HepG2 (cell line): Measurements from ENCODE around the gene VSIG10L. TPM values are rescaled to one million over a fixed set of nuclear protein-coding genes. Genes with fewer than 3 reads are reported as not detected.

ENCODE experiments used
- ATAC-seq: fragments of 200-7000 bp; cut with Tn5 transposase; 3 replicates; pipeline ENCODE4 v1.9.1; 2020; ENCODE audit warnings: mild to moderate bottlenecking, moderate library complexity
- BruUV-seq: library from RNA; stranded (reverse); fragments of 400-500 nt; replicated peaks from 2 replicates; lab custom pipeline; 2021; lab: Mats Ljungman, UMichigan
- CTCF ChIA-PET: fragments of 300-600 bp; formaldehyde crosslinking; extraction: SDS; loops from one replicate; lab custom pipeline; 2021; ENCODE audit warnings: low total read pairs, inconsistent platforms, low intra/inter-chr PET ratio; lab: Yijun Ruan, JAX
- POLR2A ChIA-PET: fragments of 350-600 bp; sonication (Branson Sonifier 250); formaldehyde crosslinking; loops from one replicate; lab custom pipeline; 2020; ENCODE audit warnings: antibody characterized with exemption, inconsistent platforms; lab: Yijun Ruan, JAX
- DNase-seq: peaks from one replicate; pipeline ENCODE4 v3.0.0-alpha.2; 2015; ENCODE audit warnings: low spot score
- FAIRE-seq: peaks from 3 replicates; lab custom pipeline; 2011; peaks lifted over from hg19 to GRCh38; lab: Jason Lieb, UNC
- H2AFZ ChIP-seq: one replicate; pipeline ENCODE4 v1.6.1; 2011; ENCODE audit warnings: low read length, inconsistent platforms
- H3K27ac ChIP-seq: fragments of 300-600 bp; 3 replicates; pipeline ENCODE4 v1.8.0; 2011; ENCODE audit warnings: mixed run types, mild to moderate bottlenecking, mixed read lengths, low read length, inconsistent platforms; ENCODE audit not compliant: insufficient read depth; ENCODE audit errors: extremely low read length
- H3K27me3 ChIP-seq, 2 experiments: fragments of 200-600 bp in 1 of 2; 2 replicates in 1 of 2; 3 replicates in 1 of 2; pipeline versions ENCODE4 v1.6.0 to v1.8.0; 2011; ENCODE audit warnings: low read length in 2 of 2, mild to moderate bottlenecking in 2 of 2, moderate library complexity in 2 of 2, inconsistent platforms in 1 of 2; ENCODE audit not compliant: insufficient read depth in 2 of 2, control insufficient read depth in 1 of 2
- H3K36me3 ChIP-seq, 2 experiments: fragments of 200-600 bp in 1 of 2; replicated peaks in 1 of 2; 2 replicates in 1 of 2; 3 replicates in 1 of 2; pipeline versions ENCODE4 v1.5.1 to v1.8.0; 2011; ENCODE audit warnings: low read length in 2 of 2, inconsistent platforms in 1 of 2; ENCODE audit not compliant: insufficient read depth in 2 of 2, control insufficient read depth in 1 of 2
- H3K4me1 ChIP-seq: 2 replicates; pipeline ENCODE4 v1.5.1; 2012; ENCODE audit warnings: low read length, inconsistent platforms; ENCODE audit not compliant: insufficient read depth
- H3K4me2 ChIP-seq: 2 replicates; pipeline ENCODE4 v1.6.0; 2011; ENCODE audit warnings: low read depth, low read length, inconsistent platforms
- H3K4me3 ChIP-seq, 3 experiments: fragments of 200-600 bp in 1 of 3; sonication (generic), shearing (Covaris generic) in 1 of 3; replicated peaks in 1 of 3; 2 replicates each; pipeline ENCODE4 v1.5.1; 2011 to 2016; ENCODE audit warnings: low read length in 3 of 3, inconsistent platforms in 2 of 3, low read depth in 2 of 3, mild to moderate bottlenecking in 2 of 3, control low read depth in 1 of 3, mixed read lengths in 1 of 3; ENCODE audit not compliant: insufficient read depth in 1 of 3
- H3K79me2 ChIP-seq: one replicate; pipeline ENCODE4 v1.6.1; 2011; ENCODE audit warnings: low read length, inconsistent platforms; ENCODE audit not compliant: insufficient read depth
- H3K9ac ChIP-seq: 2 replicates; pipeline ENCODE4 v1.6.0; 2011; ENCODE audit warnings: mild to moderate bottlenecking, low read depth, low read length, inconsistent platforms; ENCODE audit not compliant: insufficient read depth
- H3K9me3 ChIP-seq: 2 replicates; pipeline ENCODE4 v1.5.1; 2012; ENCODE audit warnings: mild to moderate bottlenecking, low read length
- H4K20me1 ChIP-seq: 2 replicates; pipeline ENCODE4 v1.6.0; 2011; ENCODE audit warnings: inconsistent platforms, mild to moderate bottlenecking, low read length, moderate library complexity; ENCODE audit not compliant: insufficient read depth
- EED ChIP-seq: sonication (generic); formaldehyde crosslinking; IDR thresholded peaks from 2 replicates; pipeline ENCODE4 v1.5.0; 2020; ENCODE audit warnings: mild to moderate bottlenecking, missing genetic modification reagents
- KLF16 ChIP-seq, 2 experiments: sonication (generic) in 1 of 2; formaldehyde crosslinking in 1 of 2; IDR thresholded peaks; 2 replicates each; pipeline versions ENCODE4 v1.6.1 to v1.8.0; 2016 to 2023; ENCODE audit warnings: missing genetic modification reagents in 2 of 2, missing compliant biosample characterization in 1 of 2
- LCORL ChIP-seq, 2 experiments: fragments of 450-650 bp in 1 of 2; sonication (generic) in 1 of 2; formaldehyde crosslinking in 1 of 2; IDR thresholded peaks; 2 replicates each; pipeline versions ENCODE4 v1.5.0 to v1.6.1; 2017 to 2020; ENCODE audit warnings: antibody characterized with exemption in 1 of 2, missing genetic modification reagents in 1 of 2
- NFIB ChIP-seq: sonication (generic); formaldehyde crosslinking; IDR thresholded peaks from 2 replicates; pipeline ENCODE4 v1.9.0; 2021; ENCODE audit warnings: missing genetic modification reagents, mild to moderate bottlenecking, borderline replicate concordance
- PAF1 ChIP-seq: IDR thresholded peaks from 2 replicates; pipeline ENCODE4 v1.6.1; 2016; ENCODE audit warnings: missing genetic modification reagents, missing compliant biosample characterization
- POLR2G ChIP-seq: fragments of 200-400 bp; formaldehyde crosslinking; IDR thresholded peaks from 2 replicates; pipeline ENCODE4 v1.6.1; 2018; ENCODE audit warnings: mild to moderate bottlenecking, low read depth, low read length, moderate library complexity
- PRPF4 ChIP-seq: fragments of 200-400 bp; formaldehyde crosslinking; IDR thresholded peaks from 2 replicates; pipeline ENCODE4 v1.6.1; 2016; ENCODE audit warnings: low read length, low read depth; ENCODE audit not compliant: poor library complexity, severe bottlenecking
- SALL2 ChIP-seq: sonication (generic); formaldehyde crosslinking; IDR thresholded peaks from 2 replicates; pipeline ENCODE4 v1.8.1; 2023; ENCODE audit warnings: mild to moderate bottlenecking, missing genetic modification reagents, inconsistent platforms
- SKI ChIP-seq: fragments of 450-650 bp; IDR thresholded peaks from one replicate; pipeline ENCODE4 v1.6.1; 2018; ENCODE audit warnings: mild to moderate bottlenecking; ENCODE audit not compliant: partially characterized antibody
- SOX13 ChIP-seq, 3 experiments: fragments of 450-650 bp in 1 of 3; sonication (generic) in 1 of 3; formaldehyde crosslinking in 1 of 3; IDR thresholded peaks in 2 of 3; conservative IDR thresholded peaks in 1 of 3; 2 replicates each; pipeline versions ENCODE4 v1.5.0 to v1.6.1; 2016 to 2020; ENCODE audit warnings: antibody characterized with exemption in 1 of 3, mild to moderate bottlenecking in 1 of 3, missing compliant biosample characterization in 1 of 3, missing genetic modification reagents in 1 of 3, moderate library complexity in 1 of 3
- ZNF326 ChIP-seq: sonication (generic); formaldehyde crosslinking; IDR thresholded peaks from 2 replicates; pipeline ENCODE4 v1.4.0; 2020; ENCODE audit warnings: missing genetic modification reagents, borderline replicate concordance
- ZNF33B ChIP-seq: sonication (generic); formaldehyde crosslinking; IDR thresholded peaks from 2 replicates; pipeline ENCODE4 v1.5.1; 2020; ENCODE audit warnings: mild to moderate bottlenecking, missing genetic modification reagents
- ZNF354B ChIP-seq: sonication (generic); formaldehyde crosslinking; IDR thresholded peaks from 2 replicates; pipeline ENCODE4 v1.8.0; 2022; ENCODE audit warnings: mild to moderate bottlenecking, missing genetic modification reagents
- ZNF543 ChIP-seq: sonication (generic); formaldehyde crosslinking; IDR thresholded peaks from 2 replicates; pipeline ENCODE4 v1.4.0; 2020; ENCODE audit warnings: mild to moderate bottlenecking, missing genetic modification reagents
- ZNF777 ChIP-seq: sonication (generic); formaldehyde crosslinking; IDR thresholded peaks from 2 replicates; pipeline ENCODE4 v1.4.0; 2020; ENCODE audit warnings: missing genetic modification reagents
- WGBS: methylation state at CpG from one replicate; pipeline ENCODE4 v1.1.6; 2017; ENCODE audit warnings: low lambda C conversion rate; 5-methylcytosine and 5-hydroxymethylcytosine counted together
- in situ Hi-C: cut with HindIII; loops from 2 replicates; pipeline ENCODE4 v1.10.0; 2017; ENCODE audit warnings: low pct_unique_long_range_greater_than_20kb; ENCODE audit not compliant: extremely low pct_ligation_motif_present
- intact Hi-C: fragments of 100-400 bp; cut with micrococcal nuclease; formaldehyde crosslinking; loops from one replicate; pipeline ENCODE4 v1.10.0; 2022; ENCODE audit not compliant: unreplicated experiment
- polyA plus RNA-seq, 8 experiments: library from polyadenylated mRNA; depleted of rRNA in 3 of 8; stranded (reverse) in 7 of 8; unstranded in 1 of 8; fragments of >200 nt; fragmentation: Illumina TruSeq in 4 of 8; extraction: Trizol in 4 of 8; gene quantifications; 2 replicates each; pipeline versions ENCODE4 v1.2.1 to v1.2.3, GENCODE V29; 2011 to 2016; ENCODE audit warnings: low read depth in 4 of 8, missing spikeins in 1 of 8, mixed read lengths in 1 of 8; ENCODE audit not compliant: insufficient read depth in 1 of 8
- total RNA-seq, 5 experiments: library from RNA; depleted of rRNA; stranded (reverse); fragments of >200 nt; fragmentation: Illumina TruSeq; extraction: Trizol; gene quantifications; 2 replicates each; pipeline ENCODE4 v1.2.3, GENCODE V29; 2016; ENCODE audit warnings: low read depth in 1 of 5
- TF ChIP-seq, protein P1 (sequence below): sonication (generic); formaldehyde crosslinking; IDR thresholded peaks from 2 replicates; pipeline ENCODE4 v1.5.0; 2020; ENCODE audit warnings: mild to moderate bottlenecking, missing genetic modification reagents, moderate library complexity
- TF ChIP-seq, protein P2 (sequence below): sonication (generic); formaldehyde crosslinking; conservative IDR thresholded peaks from 2 replicates; pipeline ENCODE4 v1.8.0; 2022; ENCODE audit warnings: missing genetic modification reagents

The VSIG10L gene
- total and polyA plus RNA-seq, 2 of the 13 experiments (the other 11 are each of a cell fraction or from before 2014, with no cell fraction given), result 2.7 to 8.5 TPM

DNA sequence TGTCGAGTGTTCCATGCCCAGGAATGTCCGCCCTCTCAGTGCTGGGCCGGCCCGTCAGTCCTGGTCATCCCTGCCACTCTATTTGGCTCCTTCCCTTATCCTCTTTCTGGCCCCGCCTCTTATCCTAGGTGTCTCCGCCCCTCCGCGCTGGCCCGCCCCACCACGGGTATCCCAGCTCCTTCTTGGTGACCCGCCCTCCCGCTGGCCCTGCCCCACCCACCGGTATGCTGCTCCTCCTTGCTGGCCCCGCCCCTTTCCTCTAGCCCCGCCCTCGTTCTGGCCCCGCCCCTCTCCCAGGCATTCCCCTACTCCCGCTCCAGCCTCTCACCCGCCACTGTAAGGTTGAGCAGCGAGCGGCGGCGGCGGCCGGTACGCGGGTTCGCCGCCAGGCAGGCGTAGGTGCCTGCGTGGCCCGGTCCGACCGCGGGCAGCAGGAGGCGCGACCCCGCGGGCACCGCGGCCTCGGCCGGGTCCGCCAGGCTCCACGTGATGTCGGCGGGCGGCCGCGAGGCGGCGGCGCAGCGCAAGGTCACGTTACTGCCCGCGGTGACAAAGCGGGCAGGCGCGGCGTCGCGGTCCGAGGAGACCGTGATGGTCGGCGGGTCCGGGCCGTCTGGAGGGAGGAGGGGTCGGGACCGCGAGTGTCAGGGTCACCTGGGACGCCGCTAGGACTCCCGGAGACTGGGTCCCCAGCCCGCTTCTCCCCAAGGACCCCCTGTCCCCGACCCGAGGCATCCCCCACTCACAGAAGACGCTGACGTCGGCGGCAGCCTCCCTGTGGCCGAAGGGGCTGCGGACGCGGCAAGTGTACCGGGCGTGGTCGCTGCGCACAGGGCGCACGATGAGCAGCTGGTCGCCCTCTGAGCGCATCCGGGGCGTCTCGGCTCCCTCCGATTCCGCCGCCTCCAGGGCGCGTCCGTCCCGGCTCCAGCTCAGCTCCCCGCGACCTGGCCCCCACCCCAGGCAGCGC lies 2.0 kb downstream of the VSIG10L start (continued):
- TF ChIP-seq KLF16 (CRISPR knock-in tag; IDR thresholded peaks at IDR 0.05), result no peak
- TF ChIP-seq SKI, result peak; percentile 56
- TF ChIP-seq, protein P1, sequence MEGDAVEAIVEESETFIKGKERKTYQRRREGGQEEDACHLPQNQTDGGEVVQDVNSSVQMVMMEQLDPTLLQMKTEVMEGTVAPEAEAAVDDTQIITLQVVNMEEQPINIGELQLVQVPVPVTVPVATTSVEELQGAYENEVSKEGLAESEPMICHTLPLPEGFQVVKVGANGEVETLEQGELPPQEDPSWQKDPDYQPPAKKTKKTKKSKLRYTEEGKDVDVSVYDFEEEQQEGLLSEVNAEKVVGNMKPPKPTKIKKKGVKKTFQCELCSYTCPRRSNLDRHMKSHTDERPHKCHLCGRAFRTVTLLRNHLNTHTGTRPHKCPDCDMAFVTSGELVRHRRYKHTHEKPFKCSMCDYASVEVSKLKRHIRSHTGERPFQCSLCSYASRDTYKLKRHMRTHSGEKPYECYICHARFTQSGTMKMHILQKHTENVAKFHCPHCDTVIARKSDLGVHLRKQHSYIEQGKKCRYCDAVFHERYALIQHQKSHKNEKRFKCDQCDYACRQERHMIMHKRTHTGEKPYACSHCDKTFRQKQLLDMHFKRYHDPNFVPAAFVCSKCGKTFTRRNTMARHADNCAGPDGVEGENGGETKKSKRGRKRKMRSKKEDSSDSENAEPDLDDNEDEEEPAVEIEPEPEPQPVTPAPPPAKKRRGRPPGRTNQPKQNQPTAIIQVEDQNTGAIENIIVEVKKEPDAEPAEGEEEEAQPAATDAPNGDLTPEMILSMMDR (CRISPR knock-in tag), result peak; percentile 52; the same call in 1 of the 2 replicates
- TF ChIP-seq LCORL (IDR thresholded peaks at IDR 0.05), result no peak
- 0 out of 2 replicates have a peak, but pooled peaks have one; percentile 22 for TF ChIP-seq LCORL (CRISPR knock-in tag; IDR thresholded peaks at IDR 0.05)
- TF ChIP-seq NFIB (CRISPR knock-in tag), result no peak
- TF ChIP-seq, all 625 proteins: peak for 55

DNA sequence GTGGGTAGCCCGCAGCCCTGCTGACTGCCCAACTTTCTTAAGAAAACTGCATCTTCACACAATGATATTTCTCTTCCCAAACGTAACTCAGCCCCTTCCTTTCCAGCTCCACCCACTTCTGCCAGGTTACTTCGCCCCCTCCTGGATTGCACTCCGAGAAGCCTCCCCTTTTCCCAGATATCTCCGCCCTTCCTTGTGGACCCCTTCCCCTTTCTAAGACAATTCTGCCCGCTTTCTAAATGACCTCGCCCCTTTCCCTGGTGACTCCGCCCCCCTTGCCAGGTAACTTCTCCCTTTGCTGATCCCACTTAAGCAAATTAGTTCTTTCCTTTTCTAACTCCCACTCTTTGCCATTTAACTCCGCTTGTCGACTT lies 2.6 kb downstream of the VSIG10L start:
- ChIA-PET POLR2A (interaction anchor here (0.6 to 6.9 kb wide), 14 partner anchors 12 to 256 kb away, joined by 3 to 211 read pairs (median 9); partner anchors contain the start of genes ETFB, LIM2 and NKG7), CTCF (interaction anchor here (1.0 to 3.1 kb wide), 5 partner anchors 28 to 99 kb away, joined by 3 to 38 read pairs (median 9); no protein-coding TSS in a partner anchor)
- FAIRE-seq, result no peak
- BruUV-seq, result no TSS peak
- H3K4me1 ChIP-seq, result peaks cover 48% of the 10 kb centered on the region
- H3K9ac ChIP-seq, result peak overlapping the region; percentile 53
- H4K20me1 ChIP-seq, result peaks cover 7% of the 10 kb centered on the region; the same call in 1 of the 2 replicates
- WGBS, result 60% methylated on average over 10 of the region's 10 CpGs
- no peak for ATAC-seq
- peak overlapping the region; percentile 86 for H3K4me2 ChIP-seq
- no peaks in the 10 kb centered on the region for H3K79me2 ChIP-seq
- in situ Hi-C loops (no loop called here), intact Hi-C loops (loop anchor here (1.0 to 2.0 kb wide), 3 partner anchors 24 to 100 kb away; no protein-coding TSS in a partner anchor)
- H3K4me3 ChIP-seq, result peak overlapping the region; percentile 67 to 80 (median 80)
- peak overlapping the region; percentile 40 for H3K27ac ChIP-seq
- no peaks in the 10 kb centered on the region for H3K9me3 ChIP-seq
- H3K36me3 ChIP-seq, result peaks cover 4 to 5% of the 10 kb centered on the region in 2 experiments; a peak in 3 of 5 replicates
- H2AFZ ChIP-seq, result no peak overlapping the region
- H3K27me3 ChIP-seq, result no peaks in the 10 kb centered on the region
- DNase-seq, result no peak
- TF ChIP-seq POLR2G (0 out of 2 replicates have a peak, but pooled peaks have one; percentile 13), PAF1 (CRISPR knock-in tag) (no peak), ZNF543 (CRISPR knock-in tag) (no peak), ZNF33B (CRISPR knock-in tag) (no peak), ZNF326 (no peak), PRPF4 (no peak), EED (no peak), ZNF354B (CRISPR knock-in tag) (no peak), ZNF777 (CRISPR knock-in tag) (no peak), SOX13 (IDR thresholded peaks at IDR 0.05) (no peak), SOX13 (CRISPR knock-in tag; conservative IDR thresholded peaks at IDR 0.05 in 1 of 2, IDR thresholded peaks at IDR 0.05 in 1 of 2) (no peak), SALL2 (no peak)
- TF ChIP-seq, protein P2, sequence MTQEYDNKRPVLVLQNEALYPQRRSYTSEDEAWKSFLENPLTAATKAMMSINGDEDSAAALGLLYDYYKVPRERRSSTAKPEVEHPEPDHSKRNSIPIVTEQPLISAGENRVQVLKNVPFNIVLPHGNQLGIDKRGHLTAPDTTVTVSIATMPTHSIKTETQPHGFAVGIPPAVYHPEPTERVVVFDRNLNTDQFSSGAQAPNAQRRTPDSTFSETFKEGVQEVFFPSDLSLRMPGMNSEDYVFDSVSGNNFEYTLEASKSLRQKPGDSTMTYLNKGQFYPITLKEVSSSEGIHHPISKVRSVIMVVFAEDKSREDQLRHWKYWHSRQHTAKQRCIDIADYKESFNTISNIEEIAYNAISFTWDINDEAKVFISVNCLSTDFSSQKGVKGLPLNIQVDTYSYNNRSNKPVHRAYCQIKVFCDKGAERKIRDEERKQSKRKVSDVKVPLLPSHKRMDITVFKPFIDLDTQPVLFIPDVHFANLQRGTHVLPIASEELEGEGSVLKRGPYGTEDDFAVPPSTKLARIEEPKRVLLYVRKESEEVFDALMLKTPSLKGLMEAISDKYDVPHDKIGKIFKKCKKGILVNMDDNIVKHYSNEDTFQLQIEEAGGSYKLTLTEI (CRISPR knock-in tag), result no peak
